AG04449 (cell line): Measurements from ENCODE around the gene PYGO2.
A peak's percentile ranks its signal among the peaks of the same experiment; 100 is the strongest.

Experiments used
- CTCF ChIA-PET: fragments of 350-600 bp; formaldehyde crosslinking; extraction: SDS; loops from one replicate; lab custom pipeline; 2021; ENCODE audit warnings: antibody characterized with exemption; lab: Yijun Ruan, JAX
- POLR2A ChIA-PET: fragments of 400-600, 350-600 bp; formaldehyde crosslinking; extraction: SDS; loops from one replicate; lab custom pipeline; 2020; ENCODE audit warnings: antibody characterized with exemption, inconsistent platforms; lab: Yijun Ruan, JAX
- DNase-seq: peaks from one replicate; pipeline ENCODE4 v3.0.0-alpha.2; 2010; ENCODE audit warnings: low read depth, low spot score
- H3K4me3 ChIP-seq: 2 replicates; pipeline ENCODE4 v1.5.1; 2011; ENCODE audit warnings: low read depth, mild to moderate bottlenecking, control low read depth, low read length
- TF ChIP-seq, protein P1 (sequence below): IDR thresholded peaks from one replicate; pipeline ENCODE4 v1.5.1; 2011; ENCODE audit warnings: mild to moderate bottlenecking, moderate library complexity, low read length, control low read depth, inconsistent platforms; ENCODE audit not compliant: insufficient read depth; ENCODE audit errors: missing control alignments

The PYGO2 gene

DNA sequence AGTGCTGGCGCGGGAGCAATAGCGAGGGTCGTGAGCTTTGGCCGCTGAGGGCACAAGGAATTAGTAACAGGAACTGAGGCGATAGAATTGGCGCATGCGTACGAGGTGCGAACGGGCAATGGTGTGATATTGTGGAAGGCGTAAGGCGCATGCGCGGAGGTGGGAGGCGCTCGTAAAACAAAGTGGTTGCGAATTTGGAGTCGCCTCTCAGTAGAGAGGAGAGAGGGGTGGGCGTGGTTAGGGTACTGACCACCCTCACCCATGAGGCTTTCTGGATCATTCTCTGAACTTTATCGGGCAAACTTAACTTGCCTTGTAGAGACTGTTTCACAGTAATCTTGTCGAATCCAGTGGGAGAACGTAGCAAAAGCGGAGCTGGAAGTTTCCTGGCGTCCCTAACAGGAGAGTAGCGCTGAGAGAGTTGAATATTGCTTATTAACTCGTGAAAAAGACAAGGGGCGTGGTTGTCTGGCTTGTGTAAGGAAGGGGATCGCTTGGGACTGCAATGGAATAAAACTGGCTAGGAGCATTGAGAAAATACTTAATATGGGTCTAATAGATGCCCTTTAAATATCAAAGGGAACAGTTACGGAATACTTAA lies 13.3 kb upstream of the PYGO2 start:
- ChIA-PET POLR2A (interaction anchor here (0.6 to 3.7 kb wide), 4 partner anchors 9 to 28 kb away, joined by 3 to 17 read pairs (median 10); partner anchors contain the start of genes FLAD1, PBXIP1 and PYGO2), CTCF (interaction anchor here (1.0 to 13.1 kb wide), 4 partner anchors 14 to 110 kb away, joined by 3 to 176 read pairs (median 26); partner anchors contain the start of genes LENEP, PBXIP1 and PYGO2)
- DNase-seq: peak; percentile 42
- peak overlapping the region; percentile 68 for H3K4me3 ChIP-seq
- TF ChIP-seq, protein P1, sequence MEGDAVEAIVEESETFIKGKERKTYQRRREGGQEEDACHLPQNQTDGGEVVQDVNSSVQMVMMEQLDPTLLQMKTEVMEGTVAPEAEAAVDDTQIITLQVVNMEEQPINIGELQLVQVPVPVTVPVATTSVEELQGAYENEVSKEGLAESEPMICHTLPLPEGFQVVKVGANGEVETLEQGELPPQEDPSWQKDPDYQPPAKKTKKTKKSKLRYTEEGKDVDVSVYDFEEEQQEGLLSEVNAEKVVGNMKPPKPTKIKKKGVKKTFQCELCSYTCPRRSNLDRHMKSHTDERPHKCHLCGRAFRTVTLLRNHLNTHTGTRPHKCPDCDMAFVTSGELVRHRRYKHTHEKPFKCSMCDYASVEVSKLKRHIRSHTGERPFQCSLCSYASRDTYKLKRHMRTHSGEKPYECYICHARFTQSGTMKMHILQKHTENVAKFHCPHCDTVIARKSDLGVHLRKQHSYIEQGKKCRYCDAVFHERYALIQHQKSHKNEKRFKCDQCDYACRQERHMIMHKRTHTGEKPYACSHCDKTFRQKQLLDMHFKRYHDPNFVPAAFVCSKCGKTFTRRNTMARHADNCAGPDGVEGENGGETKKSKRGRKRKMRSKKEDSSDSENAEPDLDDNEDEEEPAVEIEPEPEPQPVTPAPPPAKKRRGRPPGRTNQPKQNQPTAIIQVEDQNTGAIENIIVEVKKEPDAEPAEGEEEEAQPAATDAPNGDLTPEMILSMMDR: no peak

DNA sequence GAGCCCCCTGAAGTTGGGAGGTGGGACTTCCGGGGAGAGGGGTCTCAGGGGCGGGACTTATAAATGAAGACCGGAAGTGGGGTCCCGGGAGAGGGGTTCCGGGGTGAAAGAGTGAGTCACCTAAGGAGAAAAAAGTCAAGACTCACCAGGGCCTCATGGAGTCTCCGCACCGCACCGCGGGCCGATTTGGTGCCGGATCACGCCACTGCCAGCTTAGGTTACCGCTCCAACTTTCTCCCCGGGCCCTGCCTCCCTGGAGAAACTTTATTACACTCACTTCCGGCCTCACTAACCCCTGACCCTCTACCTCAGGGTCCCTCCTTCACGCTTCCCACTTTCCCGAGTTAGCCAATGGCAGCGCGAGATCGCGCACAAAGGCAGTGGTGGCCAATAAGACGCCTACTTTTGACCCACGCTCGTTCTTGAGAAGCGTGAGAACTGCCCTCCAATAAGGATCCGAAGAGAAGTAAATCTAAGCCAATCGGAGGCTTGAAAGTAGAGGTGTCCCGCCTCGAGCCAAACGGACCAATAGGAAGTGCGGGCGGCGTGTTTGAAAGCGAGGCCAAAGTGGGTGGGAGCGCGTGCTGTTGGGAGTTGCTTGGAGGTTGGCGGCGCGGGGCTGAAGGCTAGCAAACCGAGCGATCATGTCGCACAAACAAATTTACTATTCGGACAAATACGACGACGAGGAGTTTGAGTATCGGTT lies 12.7 kb upstream of the PYGO2 start, which contains the start of gene CKS1B:
Gene CKS1B (plus strand): TSS at position 580 of the 706 bp plus-strand sequence. CDS start 65 bp downstream, at position 645.
- ChIA-PET POLR2A (interaction anchor here (0.5 to 4.7 kb wide), 8 partner anchors 9 to 29 kb away, joined by 3 to 74 read pairs (median 5); partner anchors contain the start of genes FLAD1, LENEP, PBXIP1 and PYGO2), CTCF (interaction anchor here (1.0 to 13.1 kb wide), 4 partner anchors 13 to 111 kb away, joined by 3 to 176 read pairs (median 26); partner anchors contain the start of genes LENEP, PBXIP1 and PYGO2)
- peak; percentile 100 for DNase-seq
- peak within 1 kb of the TSS; percentile 75 for H3K4me3 ChIP-seq
- TF ChIP-seq, protein P1: no peak

DNA sequence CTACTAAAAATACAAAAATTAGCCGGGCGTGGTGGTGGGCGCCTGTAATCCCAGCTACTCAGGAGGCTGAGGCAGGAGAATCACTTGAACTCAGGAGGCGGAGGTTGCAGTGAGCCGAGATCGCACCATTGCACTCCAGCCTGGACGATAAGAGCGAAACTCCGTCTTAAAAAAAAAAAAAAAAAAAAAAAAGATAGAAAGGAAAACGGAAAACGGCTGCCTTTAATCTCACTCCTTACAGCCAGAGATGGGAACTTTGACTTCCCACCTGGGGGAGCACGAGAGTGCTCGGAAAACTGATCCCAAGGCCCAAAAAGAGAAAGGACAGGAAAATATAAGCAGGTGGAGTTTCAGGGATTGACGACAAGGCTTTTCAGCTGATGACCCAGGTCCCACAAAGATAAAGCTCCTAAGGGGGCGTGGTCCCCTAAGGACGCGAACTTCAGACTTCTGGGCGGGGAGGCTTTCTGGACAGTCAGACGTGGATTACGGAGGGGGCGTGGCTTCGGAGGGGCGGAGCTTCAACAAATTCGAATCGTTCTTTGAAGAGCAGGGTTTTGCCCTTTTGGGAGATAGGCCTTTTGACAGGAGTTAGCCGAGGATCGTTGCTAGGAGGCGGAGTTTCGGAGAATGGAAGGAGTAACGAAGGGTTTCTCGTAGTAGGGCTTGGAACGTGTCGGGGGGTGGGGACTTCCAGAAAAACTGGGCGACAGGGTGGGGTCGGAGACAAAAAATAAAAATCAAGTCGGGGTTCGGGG lies 11.9 kb upstream of the PYGO2 start:
- peak; percentile 82 for DNase-seq
- ChIA-PET POLR2A (interaction anchor here (0.5 to 4.7 kb wide), 11 partner anchors 9 to 111 kb away, joined by 3 to 74 read pairs (median 4); partner anchors contain the start of genes FLAD1, LENEP, PBXIP1 and PYGO2), CTCF (interaction anchor here (1.5 to 13.1 kb wide), 5 partner anchors 12 to 199 kb away, joined by 4 to 176 read pairs (median 20); partner anchors contain the start of genes KRTCAP2, LENEP, PBXIP1 and PYGO2)
- TF ChIP-seq, protein P1: no peak
- peak overlapping the region; percentile 75 for H3K4me3 ChIP-seq

DNA sequence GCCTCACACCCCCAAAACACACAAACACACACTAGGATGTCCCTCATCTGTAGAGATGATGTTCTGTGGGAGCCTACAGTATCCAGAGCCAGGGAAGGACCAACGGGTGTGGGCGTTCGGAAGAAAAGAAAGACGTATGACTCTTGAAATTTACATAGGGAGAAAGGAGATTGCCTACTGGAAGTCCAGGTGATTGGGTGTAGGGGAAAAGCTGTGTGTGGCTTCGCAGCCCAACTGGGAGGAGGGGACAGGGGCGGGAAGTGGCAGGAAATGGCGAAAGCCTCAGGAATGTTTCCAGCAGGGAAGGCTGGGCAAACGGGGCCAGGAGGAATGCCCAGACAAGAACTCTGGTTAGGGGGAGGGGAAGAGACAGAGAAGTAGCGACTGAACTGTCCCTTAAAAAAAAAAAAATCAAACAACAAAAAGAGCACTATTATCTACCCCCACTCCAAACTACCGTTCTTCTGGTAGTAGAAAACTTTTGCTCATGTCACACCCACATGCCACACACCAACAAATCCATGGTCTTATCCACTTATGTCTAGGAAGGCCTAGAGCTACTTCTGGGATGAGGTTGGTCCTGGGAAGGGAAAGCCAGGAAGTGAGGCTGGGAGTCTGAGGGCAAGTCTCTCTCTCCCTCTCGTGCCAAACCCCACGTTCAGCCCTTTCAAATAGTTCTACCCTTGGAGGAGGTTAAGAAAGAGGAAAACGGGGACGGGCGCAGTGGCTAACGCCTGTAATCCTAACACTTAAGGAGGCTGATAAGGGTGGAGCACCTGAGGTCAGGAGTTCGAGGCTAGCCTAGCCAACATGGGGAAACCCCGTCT lies 11.1 kb upstream of the PYGO2 start:
- ChIA-PET CTCF (interaction anchor here (1.0 to 13.1 kb wide), 7 partner anchors 11 to 200 kb away, joined by 4 to 176 read pairs (median 7); partner anchors contain the start of genes KRTCAP2, LENEP, PBXIP1 and PYGO2), POLR2A (interaction anchor here (0.7 to 4.7 kb wide), 7 partner anchors 8 to 45 kb away, joined by 3 to 74 read pairs (median 4); partner anchors contain the start of genes FLAD1, PBXIP1 and PYGO2)
- TF ChIP-seq, protein P1: no peak
- peak overlapping the region; percentile 75 for H3K4me3 ChIP-seq
- peak; percentile 84 for DNase-seq

DNA sequence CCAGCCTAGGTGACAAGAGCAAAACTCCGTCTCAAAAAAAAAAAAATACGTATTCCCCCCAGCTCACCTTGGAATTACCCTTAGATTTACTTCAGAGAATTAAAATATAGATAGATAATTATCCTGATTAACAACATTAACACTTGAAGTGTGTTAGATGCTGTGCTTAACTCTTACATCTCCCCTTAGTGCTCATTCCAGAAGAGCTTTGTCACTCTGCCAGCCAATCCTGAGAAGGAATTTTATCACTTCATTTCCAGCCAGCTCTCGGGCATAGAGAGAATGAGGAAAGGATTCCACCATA lies 10.6 kb upstream of the PYGO2 start:
- POLR2A ChIA-PET: interaction anchor here (0.9 to 4.7 kb wide), 6 partner anchors 8 to 45 kb away, joined by 4 to 74 read pairs (median 8); partner anchors contain the start of genes FLAD1 and PYGO2
- CTCF ChIA-PET: interaction anchor here (1.0 to 13.1 kb wide), 7 partner anchors 11 to 113 kb away, joined by 4 to 176 read pairs (median 7); partner anchors contain the start of genes LENEP, PBXIP1 and PYGO2

More for the DNA sequence above, 10.6 kb upstream of the PYGO2 start:
- no peak for DNase-seq
- peak overlapping the region; percentile 75 for H3K4me3 ChIP-seq
- TF ChIP-seq, protein P1: no peak
